Thyroid gland (tissue), 4 donors: ENCODE results near the gene MYLK. TPM values are rescaled to one million over a fixed set of nuclear protein-coding genes. Genes with fewer than 3 reads are reported as not detected.
A peak's percentile ranks its signal among the peaks of the same experiment; 100 is the strongest.

Experiments
- DNase-seq, 2 donors: peaks; one replicate each; pipeline ENCODE4 v3.0.0-alpha.2; 2019
- H3K27ac ChIP-seq, 3 donors: fragments of 200-600 bp; sonication (generic); 1 replicate in 2 of 3; 2 replicates in 1 of 3; pipeline ENCODE4 v1.5.1; 2016 to 2019; ENCODE audit warnings: mild to moderate bottlenecking in 1 of 3, moderate library complexity in 1 of 3
- H3K27me3 ChIP-seq: fragments of 200-600 bp; sonication (generic); one replicate; pipeline ENCODE4 v1.5.1; 2019
- H3K36me3 ChIP-seq, 2 donors: fragments of 200-600 bp; sonication (generic); one replicate each; pipeline ENCODE4 v1.5.1; 2016 to 2019
- H3K4me1 ChIP-seq, 2 donors: fragments of 200-600 bp; sonication (generic); one replicate each; pipeline ENCODE4 v1.5.1; 2017 to 2019
- H3K4me3 ChIP-seq, 3 donors: fragments of 200-600 bp; sonication (generic); replicated peaks in 1 of 3; 1 replicate in 2 of 3; 2 replicates in 1 of 3; pipeline ENCODE4 v1.5.1; 2016; ENCODE audit warnings: mild to moderate bottlenecking in 1 of 3
- H3K9me3 ChIP-seq: fragments of 200-600 bp; sonication (generic); one replicate; pipeline ENCODE4 v1.5.1; 2017
- POLR2A ChIP-seq, 2 donors: fragments of 450-650 bp; IDR thresholded peaks; one replicate each; pipeline ENCODE4 v1.6.1; 2017; ENCODE audit warnings: antibody characterized with exemption in 2 of 2, mild to moderate bottlenecking in 2 of 2, moderate library complexity in 1 of 2
- WGBS, 2 donors: methylation state at CpG; one replicate each; pipeline ENCODE4 v1.1.5; 2017; 5-methylcytosine and 5-hydroxymethylcytosine counted together
- intact Hi-C: fragments of 100-400 bp; cut with DNase I; formaldehyde crosslinking; loops from one replicate; pipeline ENCODE4 v1.15.1; 2023
- total RNA-seq, 4 donors: library from RNA; depleted of rRNA; stranded (reverse); fragments of >200 nt; gene quantifications; one replicate each; pipeline ENCODE4 v1.2.3, GENCODE V29; 2016
- TF ChIP-seq, protein P1 (sequence below), 6 experiments: fragments of 200-600 bp in 3 of 6; fragments of 450-650 bp in 3 of 6; sonication (generic) in 3 of 6; IDR thresholded peaks; one replicate each; pipeline ENCODE4 v1.5.1; 2016 to 2019; ENCODE audit warnings: antibody characterized with exemption in 6 of 6, mild to moderate bottlenecking in 2 of 6, inconsistent platforms in 1 of 6, moderate library complexity in 1 of 6

The MYLK gene
- total RNA-seq, 4 donors from 2014 or later, result 28.9 to 51.2 (median 37.4) TPM

DNA sequence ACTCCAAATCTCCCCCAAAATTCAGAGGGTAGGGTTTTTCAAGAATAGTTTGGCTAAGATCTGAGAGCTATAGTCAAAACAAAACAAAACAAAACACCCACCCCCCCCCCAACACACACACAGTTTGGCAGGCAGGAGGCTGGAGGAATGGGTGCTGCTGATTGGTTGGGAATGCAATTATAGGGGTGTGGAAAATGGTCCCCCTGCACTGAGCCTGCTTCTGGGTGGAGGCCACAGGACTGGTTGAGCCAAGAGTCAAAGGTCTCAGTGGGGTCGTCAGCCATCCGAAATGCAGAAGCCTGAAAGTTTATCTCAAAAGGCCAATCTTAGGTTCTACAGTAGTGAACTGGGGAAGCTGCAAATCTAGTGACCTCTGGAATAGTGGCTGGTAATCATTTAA, 296.7 kb downstream of the MYLK start:
- no peak overlapping the region for H3K27ac ChIP-seq
- TF ChIP-seq POLR2A (IDR thresholded peaks at IDR 0.05), result no peak
- TF ChIP-seq, protein P1, sequence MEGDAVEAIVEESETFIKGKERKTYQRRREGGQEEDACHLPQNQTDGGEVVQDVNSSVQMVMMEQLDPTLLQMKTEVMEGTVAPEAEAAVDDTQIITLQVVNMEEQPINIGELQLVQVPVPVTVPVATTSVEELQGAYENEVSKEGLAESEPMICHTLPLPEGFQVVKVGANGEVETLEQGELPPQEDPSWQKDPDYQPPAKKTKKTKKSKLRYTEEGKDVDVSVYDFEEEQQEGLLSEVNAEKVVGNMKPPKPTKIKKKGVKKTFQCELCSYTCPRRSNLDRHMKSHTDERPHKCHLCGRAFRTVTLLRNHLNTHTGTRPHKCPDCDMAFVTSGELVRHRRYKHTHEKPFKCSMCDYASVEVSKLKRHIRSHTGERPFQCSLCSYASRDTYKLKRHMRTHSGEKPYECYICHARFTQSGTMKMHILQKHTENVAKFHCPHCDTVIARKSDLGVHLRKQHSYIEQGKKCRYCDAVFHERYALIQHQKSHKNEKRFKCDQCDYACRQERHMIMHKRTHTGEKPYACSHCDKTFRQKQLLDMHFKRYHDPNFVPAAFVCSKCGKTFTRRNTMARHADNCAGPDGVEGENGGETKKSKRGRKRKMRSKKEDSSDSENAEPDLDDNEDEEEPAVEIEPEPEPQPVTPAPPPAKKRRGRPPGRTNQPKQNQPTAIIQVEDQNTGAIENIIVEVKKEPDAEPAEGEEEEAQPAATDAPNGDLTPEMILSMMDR (IDR thresholded peaks at IDR 0.05), result no peak
- intact Hi-C loops, result no loop called here
- peaks cover 0 to 15% of the 10 kb centered on the region in 2 donors for H3K4me1 ChIP-seq
- H3K4me3 ChIP-seq, result no peak overlapping the region
- WGBS, 2 donors, result 88 to 94% methylated on average over 2 of the region's 2 CpGs
- no peaks in the 10 kb centered on the region for H3K27me3 ChIP-seq
- no peaks in the 10 kb centered on the region for H3K36me3 ChIP-seq
- H3K9me3 ChIP-seq, result no peaks in the 10 kb centered on the region
- DNase-seq, result no peak

DNA sequence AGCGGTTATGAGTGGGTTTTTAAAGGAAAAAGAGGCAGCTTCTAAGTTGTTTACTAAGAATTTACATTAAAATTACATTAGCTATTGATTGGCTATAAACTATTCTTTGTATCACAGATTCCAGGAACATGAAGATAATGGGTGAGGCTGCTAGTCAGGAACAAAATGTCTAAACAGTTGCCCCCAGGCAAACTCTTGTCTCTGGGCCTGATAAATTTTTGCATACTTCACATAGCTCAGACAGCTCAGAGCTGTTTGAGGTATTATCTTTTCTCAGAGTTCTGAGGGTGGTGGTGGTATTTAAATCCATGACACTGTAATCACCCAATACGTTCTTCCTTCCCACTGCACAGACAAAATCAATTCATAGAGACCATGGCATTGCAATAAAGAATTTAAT, 297.2 kb downstream of the MYLK start:
- TF ChIP-seq, protein P1 (IDR thresholded peaks at IDR 0.05), result no peak
- TF ChIP-seq POLR2A (IDR thresholded peaks at IDR 0.05), result no peak
- DNase-seq, result no peak
- Histone ChIP-seq H3K4me1 (peaks cover 0 to 15% of the 10 kb centered on the region in 2 donors), H3K27me3 (no peaks in the 10 kb centered on the region), H3K9me3 (no peaks in the 10 kb centered on the region), H3K36me3 (no peaks in the 10 kb centered on the region), H3K4me3 (no peak overlapping the region), H3K27ac (no peak overlapping the region)
- intact Hi-C loops, result no loop called here
- 82 to 85% methylated on average over 2 of the region's 2 CpGs for WGBS, 2 donors

DNA sequence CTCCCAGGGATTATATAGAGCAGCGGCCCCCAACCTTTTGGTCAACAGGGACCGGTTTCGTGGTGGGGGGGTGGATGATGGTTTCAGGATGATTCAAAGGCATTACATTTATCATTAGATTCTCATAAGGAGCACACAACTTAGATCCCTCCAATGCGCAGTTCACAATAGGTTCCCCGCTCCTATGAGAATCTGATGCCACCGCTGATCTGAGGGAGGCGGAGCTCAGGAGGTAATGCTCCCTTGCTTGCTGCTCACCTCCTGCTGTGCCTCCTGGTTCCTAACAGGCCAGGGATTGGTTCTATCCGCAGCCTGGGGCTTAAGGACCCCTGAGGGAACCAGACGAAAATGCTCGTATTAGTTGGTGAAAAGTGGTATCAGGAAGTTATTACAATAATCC, 298.0 kb downstream of the MYLK start:
- DNase-seq, result peak; percentile 31 to 37
- no peaks in the 10 kb centered on the region for H3K27me3 ChIP-seq
- TF ChIP-seq, protein P1 (IDR thresholded peaks at IDR 0.05), result no peak
- no peak for TF ChIP-seq POLR2A (IDR thresholded peaks at IDR 0.05)
- H3K36me3 ChIP-seq, result no peaks in the 10 kb centered on the region
- 2 to 6% methylated on average over 10 of the region's 10 CpGs for WGBS, 2 donors
- H3K9me3 ChIP-seq, result no peaks in the 10 kb centered on the region
- no peak overlapping the region for H3K27ac ChIP-seq
- intact Hi-C loops, result no loop called here
- H3K4me1 ChIP-seq, result peaks cover 0 to 15% of the 10 kb centered on the region in 2 donors
- H3K4me3 ChIP-seq, result peak overlapping the region in 1 of 3 donors; percentile 71

DNA sequence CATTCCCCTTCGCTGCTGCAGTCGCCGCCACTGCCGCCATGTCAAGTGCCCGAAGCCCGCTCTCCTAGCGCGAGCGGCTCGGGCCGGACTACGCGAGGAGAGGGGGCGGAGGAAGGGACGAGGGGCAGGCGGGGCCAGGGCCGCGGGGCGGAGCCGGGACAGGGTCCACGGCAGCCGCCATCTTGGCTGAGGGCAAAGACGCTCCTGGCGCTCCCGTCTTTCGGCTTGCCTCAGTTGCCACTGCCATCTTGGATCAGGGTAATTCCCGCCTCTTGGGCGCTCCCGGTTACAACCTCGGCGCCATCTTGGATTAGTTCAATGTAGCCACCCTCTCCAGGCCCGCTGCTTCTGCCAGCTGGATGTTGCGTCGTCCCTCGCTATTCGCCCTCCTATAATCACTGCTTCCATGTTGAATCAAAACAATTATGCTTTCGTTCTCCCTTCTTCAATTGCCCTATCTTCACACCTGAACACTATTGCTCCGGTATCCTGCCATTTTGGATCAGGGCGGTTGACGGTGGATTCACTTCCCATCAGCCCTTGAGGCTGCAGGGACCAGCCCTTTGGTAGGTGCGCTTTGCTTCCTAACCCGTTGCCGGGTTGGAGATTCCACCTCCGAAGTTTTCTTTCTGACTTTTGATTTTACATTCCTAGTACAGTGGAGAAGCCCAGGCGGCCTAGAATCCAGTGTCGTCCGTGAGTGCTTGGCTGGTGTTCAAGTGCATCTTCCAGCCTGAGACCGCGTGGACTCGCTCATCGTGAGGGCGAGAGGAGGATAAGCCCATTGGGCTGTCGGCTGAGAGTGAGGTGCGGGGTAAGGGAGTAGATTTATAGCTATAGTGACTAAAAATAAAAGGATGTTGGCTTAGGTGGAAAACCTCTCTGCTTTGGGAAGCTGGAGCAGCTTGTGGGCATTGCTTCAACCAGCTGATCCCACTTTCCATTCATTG, 298.9 kb downstream of the MYLK start, which contains the start of gene HACD2:
Gene HACD2 (minus strand): TSS at position 66 of the 950 bp plus-strand sequence. CDS start 26 bp downstream, at position 40.
- intact Hi-C loops, result no loop called here

More for the DNA sequence above, 298.9 kb downstream of the MYLK start, which contains the start of gene HACD2:
- TF ChIP-seq, protein P1 (IDR thresholded peaks at IDR 0.05), result peak in 1 of 6 experiments; percentile 4
- TF ChIP-seq POLR2A (IDR thresholded peaks at IDR 0.05), result peak in 1 of 2 donors; percentile 95
- no peaks in the 10 kb centered on the region for H3K27me3 ChIP-seq
- no peaks in the 10 kb centered on the region for H3K36me3 ChIP-seq
- peak; percentile 97 for DNase-seq
- peaks cover 0 to 15% of the 10 kb centered on the region in 2 donors for H3K4me1 ChIP-seq
- H3K4me3 ChIP-seq, result peak within 1 kb of the TSS; percentile 61 to 94 (median 71)
- H3K27ac ChIP-seq, result peak within 1 kb of the TSS; percentile 90 to 97 (median 97)
- 0% methylated on average over 27 to 34 of the region's 54 CpGs for WGBS, 2 donors
- H3K9me3 ChIP-seq, result no peaks in the 10 kb centered on the region
